ENCODE data around the gene ABCC4.
A peak's percentile ranks its signal among the peaks of the same experiment; 100 is the strongest.

Gene ABCC4

DNA sequence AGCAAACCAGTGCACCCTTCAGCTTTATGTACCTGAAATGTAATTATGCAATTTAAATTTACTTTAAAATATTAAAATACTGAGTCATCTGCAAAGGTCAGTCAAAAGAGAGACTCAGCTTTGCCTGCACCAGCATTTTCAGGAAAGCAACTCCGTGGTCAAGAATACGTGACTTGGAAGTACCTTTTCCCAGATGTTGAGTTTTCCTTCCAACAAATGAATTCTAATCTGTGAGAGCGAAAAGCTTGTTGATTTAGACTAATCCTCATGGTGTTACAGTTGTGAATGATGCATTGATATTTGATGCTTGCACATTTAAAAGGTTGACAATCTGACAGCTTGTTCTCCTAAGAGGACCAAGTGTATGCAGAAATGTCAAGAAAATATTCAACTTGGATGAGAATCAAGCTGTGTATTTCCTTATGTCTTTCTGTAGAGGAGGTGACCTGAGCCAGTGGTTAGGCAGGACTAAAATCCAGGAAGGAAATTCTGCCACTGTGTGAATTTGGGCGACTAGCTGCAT lies 270.4 kb downstream of the ABCC4 start:
- DNase-seq: no peak

GRCh38 chr13:95027638-95028037 lies 273.6 kb downstream of the ABCC4 start:
- DNase-seq: no peak

DNA sequence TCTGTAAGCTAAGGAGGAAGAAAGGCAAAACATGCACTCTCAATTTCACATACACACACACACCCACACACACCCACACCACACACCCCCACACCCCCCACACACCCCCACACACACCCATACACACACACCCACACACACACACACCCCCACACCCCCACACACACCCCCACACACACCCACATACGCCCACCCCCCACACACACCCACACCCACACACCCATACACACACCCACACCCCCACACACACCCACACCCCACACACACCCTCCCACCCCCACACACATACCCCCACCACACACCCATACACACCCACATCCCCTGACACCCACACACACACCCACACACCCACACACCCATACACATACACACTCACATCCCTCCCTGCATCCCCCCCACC lies 276.1 kb downstream of the ABCC4 start:
- DNase-seq: no peak

- no peak for DNase-seq
These were observed 277.8 kb downstream of the ABCC4 start for GRCh38 chr13:95023405-95023804.

DNA sequence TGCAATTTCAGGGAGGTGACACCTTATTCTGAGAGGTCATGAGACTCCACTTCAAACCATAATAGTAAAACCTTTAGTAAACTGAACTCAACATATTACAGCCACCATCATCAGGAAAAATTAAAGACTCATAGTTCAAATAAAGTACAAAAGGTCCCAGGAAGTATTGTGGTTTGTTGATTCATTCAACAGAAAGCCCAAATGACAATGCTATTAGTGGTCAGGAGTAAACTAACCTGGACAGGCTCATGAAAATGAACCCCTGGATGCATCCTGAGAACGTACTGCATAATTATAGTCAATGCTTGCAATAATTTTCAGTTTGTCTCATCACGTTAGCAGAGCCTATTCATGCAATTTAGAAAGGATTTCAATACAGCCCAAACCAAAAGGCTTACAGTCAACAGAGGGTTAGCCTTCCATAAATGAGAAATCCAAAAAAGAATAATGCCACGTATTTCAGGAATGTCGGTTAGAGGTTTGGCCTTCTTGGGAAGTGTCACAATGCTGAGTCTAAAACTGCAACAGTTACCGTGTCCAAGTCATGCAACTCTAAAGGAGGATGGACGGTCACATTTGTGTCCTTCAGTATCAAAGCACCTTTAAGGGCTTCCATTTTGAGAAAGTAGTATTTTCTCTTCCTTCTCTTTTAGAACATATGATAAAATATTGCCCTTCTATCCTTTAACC lies 280.8 kb downstream of the ABCC4 start:
- DNase-seq: no peak

- DNase-seq: no peak
These were observed 281.4 kb downstream of the ABCC4 start for GRCh38 chr13:95019886-95020285.

- DNase-seq: no peak
These were observed 293.9 kb downstream of the ABCC4 start for GRCh38 chr13:95007322-95007721.

DNA sequence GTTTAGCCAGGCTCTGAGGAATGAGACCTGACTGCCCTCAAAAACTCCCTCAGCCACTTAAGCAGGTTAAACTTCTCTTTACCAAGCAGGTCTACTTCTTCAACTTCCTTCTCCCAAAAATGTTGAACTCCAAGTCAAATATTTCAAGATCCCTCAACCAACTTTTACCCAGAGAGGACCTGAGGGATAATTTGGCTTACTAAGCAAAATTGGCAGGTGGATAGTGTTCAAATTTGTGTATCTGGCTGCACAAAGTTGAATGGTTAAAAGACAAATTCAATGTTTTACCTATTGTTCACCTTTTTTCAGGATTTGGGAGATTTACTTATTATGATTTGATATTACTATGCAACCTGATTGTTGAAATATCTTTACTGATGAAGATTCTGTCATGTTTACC lies 296.0 kb downstream of the ABCC4 start:
- DNase-seq: no peak

DNA sequence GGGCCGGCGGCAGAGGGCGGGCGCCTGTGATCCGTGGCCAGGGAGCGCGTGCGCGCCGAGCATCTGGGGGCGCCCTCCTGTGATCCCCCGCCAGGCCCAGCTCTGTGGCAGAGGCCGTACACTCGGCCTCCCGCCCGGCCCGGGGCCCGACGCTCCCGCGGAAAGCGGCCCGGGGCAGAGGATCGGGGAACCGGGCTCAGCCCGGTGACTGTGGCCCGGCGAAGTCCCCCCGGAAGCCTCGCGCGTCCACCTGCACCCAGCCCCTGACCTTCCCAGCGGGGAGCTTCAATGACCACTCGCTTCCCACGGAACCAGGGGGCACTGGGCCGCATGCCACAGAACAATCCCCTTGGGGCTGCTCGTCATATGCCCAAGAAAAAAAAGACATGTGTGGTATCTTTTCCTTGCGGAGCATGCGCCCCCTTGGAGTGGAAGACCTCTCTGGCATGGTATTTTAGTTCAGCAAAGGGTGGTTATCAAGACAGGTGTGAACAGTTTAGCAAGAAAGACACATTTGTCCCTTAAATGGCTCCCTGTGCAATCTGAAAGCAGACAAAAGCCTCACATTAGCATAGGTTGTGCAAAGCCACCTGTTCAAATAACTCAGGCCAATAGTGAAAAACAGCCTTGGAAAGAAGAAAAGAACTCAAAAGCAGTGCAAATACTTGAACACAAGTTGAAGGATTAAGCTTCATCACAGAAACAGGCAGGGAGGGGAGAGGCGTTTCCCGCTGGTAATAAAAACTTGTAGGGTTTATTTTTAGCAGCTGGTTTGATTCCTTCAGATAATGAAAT lies 298.0 kb downstream of the ABCC4 start:
- no peak for DNase-seq

DNA sequence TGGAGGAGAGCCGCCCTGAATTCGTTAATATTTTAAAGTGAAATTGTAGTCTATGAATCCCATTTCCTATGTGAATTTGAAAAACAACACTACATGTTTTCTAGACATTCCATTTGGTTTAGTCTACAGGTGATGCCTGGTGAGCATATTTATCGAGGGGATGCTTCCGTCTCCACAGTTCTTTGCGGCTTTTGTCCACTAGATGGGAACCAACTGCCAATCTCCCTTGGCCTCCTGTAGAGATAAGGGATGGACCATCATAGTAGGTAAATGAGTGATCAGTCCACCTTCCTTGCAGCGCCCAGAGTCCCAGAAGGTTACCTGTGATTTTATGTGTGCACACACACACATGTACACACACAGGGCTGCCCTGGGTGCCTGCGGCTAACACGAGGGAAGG lies 299.1 kb downstream of the ABCC4 start:
- DNase-seq: no peak

- no peak for DNase-seq
These were observed 301.4 kb downstream of the ABCC4 start for GRCh38 chr13:94999871-95000270.

DNA sequence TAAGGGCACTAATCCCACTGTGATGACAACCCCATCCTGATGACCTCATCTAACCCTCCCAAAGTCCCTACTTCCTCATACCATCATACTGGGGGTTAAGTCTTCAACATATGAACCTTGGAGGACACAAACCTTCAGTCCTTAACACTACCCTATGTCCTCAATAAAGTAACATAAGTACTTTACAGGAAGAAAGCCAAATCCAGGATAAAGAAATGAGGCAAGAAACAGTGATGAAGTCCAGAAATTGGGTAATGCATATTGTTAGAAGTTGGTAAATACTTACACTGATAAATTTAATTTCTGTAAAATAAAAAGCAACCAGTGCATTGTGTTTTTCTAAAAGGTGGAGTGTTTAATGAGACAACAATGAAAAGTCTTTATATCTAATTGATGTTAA lies 304.1 kb downstream of the ABCC4 start:
- DNase-seq: no peak

GRCh38 chr13:94996445-94996844 lies 304.8 kb downstream of the ABCC4 start:
- DNase-seq: no peak

GRCh38 chr13:94994506-94994905 lies 306.7 kb downstream of the ABCC4 start:
- no peak for DNase-seq

DNA sequence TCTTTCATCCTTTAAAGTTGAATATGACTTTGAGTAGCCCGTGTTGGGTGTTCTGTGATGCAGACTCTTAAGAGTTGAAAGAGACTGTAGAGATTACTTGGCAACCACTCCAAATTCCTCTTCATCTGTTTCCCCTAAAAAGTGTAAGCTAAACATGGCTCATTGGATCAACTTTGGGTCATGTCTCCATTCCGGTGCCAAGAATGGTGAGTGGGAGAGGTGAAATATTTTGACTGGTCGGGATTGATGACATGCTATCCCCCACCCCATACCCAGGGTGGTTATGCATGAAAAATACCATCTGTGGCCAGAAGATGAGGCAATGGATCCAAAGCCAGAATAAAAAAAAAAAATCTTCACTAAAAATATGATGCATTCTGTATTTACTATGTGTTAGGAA lies 307.6 kb downstream of the ABCC4 start:
- no peak for DNase-seq

DNA sequence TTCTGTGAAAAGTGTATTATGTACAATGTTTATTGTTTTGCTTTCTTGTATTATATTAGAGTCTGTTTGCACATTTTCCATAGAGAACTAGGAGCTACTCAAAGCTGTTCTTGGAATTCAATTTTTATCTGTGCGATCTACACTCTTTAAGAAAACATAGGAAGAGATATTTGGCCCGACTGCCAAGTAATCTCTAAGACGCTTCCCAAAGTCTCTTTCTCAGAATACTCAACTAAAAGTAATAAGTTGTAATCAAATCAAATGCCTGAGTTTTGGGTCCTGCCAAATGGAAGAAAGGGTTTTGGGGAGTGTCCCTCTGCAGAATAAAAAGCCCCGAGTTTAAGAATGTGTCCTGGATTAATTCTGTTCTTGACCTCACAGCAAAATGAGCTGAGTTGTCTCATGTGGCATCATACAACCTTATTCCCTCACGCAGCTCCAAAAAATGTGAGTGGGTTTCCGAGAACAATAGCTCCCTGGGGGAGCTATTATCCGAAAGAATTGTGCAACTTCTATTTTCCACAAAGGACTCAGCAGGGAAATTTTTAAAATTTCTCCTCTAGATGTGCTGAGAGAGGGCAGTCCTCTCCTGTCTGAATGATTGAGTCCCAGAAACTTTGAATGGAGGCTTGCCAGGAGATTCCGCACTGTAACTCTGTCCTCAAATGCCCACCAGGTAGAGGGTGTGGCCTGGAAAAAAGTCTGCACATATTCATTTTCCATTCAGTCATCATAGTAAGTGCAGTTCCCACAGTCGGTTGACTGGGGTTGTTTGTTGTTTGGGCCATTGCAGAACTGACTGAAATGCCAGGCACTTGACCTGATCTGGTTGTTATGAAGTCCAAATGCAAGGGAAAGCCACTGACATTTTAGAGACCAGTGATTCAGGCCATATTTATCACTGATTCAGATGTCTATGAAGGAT lies 309.0 kb downstream of the ABCC4 start:
- DNase-seq: no peak

DNA sequence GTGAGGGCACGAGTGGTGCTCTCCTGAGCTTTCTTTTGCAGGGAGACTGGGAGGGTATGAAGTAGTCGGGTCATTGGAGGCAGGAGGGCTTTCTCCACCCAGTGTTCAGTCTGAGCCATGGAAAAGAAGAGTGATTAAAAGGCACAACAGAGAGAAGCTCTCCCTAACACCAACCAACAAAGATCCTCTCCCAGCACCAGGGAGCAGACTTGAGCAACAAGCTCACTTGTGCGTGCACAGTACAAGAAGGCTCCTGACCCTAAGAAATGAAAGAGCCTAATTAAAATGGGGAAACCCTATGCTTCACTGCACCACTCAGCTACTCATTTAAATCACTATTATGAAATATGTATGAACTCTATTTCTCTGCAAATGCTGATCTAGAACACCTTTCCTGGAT lies 312.6 kb downstream of the ABCC4 start:
- DNase-seq: peak; percentile 36

GRCh38 chr13:94987869-94988268 lies 313.4 kb downstream of the ABCC4 start:
- DNase-seq: no peak

DNA sequence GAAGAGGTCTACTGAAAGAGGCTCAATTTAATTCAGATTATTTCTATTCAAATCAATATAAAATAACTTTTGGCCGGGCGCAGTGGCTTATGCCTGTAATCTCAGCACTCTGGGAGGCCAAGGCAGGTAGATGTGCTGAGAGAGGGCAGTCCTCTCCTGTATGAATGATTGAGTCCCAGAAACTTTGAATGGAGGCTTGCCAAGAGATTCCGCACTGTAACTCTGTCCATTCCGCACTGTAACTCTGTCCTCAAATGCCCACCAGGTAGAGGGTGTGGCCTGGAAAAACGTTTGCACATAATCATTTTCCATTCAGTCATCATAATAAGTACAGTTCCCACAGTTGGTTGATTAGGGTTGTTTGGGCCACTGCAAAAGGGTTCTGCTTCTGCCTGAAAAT lies 314.2 kb downstream of the ABCC4 start:
- no peak for DNase-seq

DNA sequence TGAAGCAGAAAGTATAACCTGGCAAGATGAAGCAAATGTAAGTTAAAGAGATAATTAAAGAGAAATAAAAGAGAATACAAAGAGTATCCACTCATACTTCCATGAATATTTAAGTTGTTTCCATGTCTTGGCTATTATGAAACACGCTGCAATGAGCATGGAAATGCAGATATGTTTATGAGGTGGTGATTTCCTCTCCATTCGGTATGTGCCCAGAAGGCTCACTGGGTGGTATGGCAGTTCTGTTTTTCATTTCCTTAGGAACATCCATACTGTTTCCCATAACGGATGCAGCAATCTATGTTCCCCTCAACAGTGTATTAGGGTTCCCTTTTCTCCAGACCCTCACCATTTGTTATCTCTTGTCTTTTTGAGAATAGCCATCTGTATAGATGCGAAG lies 316.3 kb downstream of the ABCC4 start:
- DNase-seq: no peak

DNA sequence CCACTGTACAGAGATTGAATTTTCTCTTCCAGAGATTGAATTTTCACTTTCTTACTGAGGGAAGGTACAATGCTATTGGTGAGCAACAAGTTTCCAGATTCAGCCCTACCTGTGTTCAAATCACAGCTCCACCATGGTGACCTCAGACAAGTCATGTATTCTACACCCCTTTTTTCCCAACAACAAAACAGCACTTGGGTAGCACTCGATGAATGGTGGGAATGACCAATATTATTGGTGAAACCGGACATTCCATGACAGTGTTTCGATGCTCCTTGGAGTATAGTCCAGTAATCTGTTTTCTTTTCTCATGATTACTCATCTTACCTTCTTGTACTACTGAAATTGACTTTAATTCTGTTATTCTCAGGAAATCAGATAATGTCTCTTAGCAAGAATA lies 322.7 kb downstream of the ABCC4 start:
- DNase-seq: no peak

GRCh38 chr13:94974015-94974951 lies 327.0 kb downstream of the ABCC4 start:
- no peak for DNase-seq
